ENCODE results near the gene KCND1.
"Not testable (repeated sequence)": the region's sequence is repeated elsewhere in the genome, so short reads cannot be mapped to it uniquely, and the experiment has no call there.

KCND1 gene

DNA sequence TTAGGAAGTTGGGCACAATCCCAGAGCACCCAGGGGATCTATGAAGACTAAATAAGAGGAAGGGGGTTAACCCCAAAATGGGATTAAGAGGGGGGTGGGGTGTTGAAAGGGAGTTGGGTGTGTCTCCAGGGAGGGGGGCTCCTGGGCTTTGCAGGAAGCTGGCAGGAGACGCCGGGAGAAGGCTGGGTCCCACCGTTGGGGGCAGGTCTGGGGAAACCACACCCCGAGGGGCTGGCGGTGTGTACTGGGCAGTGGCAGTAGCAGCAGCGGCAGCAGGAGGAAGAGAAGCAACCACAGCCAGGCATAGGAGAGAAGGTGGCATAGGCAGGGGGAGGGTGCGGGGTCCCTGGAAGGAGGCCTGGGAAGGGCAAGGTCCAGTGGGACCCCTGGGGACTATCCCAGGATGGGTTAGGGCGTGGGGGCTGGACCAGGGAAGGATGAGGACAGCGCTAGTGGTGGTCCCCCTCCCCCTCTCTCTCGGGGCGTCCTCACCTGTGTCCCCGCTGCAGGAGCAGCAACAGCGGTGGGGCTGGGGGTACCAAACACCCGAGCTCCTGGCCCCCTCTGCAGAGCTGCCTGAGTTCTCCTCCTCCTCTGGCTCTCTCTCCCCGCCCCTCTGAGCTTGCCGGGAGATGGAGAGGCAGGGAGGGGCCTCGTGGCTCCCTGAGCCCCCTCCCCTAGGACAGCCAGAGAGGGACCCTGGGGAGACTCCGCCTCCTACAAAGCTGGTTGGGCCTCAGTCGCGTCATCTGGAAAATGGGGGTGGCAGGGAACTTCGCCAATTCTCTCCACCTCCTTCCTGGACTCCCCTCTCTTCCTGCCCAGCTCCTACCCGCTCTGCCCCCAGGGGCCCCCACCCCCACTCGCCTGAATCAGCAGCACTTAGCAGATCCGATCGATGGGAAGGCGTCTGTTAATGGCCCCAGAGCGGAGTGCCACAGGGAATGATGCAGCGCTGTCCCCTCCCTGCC, at the start of gene KCND1:
Gene KCND1, minus strand, starts transcription at position 596 of the 971 bp plus-strand sequence. CDS start 1,573 bp downstream, outside the sequence.
- no peak for DNase-seq

DNA sequence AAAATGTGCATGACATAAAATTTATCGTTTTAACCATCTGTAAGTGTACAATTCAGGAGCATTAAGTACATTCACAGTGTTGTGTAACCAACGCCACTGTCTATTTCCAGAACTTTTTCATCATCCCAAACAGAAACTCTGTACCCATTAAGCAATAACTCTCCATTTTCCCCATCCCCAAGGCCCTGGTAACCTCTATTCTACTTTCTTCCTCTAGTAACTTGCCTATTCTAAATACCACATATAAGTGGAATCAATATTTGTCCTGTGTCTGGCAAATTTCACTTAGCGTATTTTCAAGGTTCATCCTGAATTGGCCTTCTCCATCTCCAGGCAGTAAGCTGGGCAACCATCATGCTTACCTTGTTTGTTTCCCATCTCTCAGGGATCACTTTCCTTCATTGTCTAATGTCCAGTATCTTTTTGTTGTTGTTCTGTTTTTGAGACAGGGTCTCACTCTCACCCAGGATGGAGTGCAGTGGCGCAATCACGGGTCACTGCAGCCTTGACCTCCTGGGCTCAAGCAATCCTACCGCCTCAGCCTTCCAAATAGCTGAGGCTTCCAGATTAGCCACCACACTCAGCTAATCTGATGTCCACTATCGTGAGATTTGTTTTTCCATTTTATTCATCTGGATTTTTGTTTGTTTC, 48.1 kb upstream of the KCND1 start:
- no peak for DNase-seq

DNA sequence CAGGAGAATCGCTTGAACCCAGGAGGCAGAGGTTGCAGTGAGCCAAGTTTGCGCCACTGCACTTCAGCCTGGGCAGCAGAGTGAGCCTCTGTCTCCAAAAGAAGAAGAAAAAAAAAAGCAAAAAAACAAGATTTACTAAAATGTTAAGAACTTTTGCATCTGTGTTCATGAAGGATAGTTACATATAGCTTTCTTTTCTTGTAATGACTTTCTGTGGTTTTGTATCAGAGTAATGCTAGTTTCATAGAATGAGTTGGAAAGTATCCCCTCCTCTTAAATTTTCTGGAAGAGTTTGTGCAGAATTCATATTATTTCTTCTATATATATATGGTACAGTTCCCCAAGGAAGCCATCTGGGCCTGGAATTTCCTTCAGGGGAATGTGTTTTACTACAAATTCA, 47.4 kb upstream of the KCND1 start:
- DNase-seq: no peak

DNA sequence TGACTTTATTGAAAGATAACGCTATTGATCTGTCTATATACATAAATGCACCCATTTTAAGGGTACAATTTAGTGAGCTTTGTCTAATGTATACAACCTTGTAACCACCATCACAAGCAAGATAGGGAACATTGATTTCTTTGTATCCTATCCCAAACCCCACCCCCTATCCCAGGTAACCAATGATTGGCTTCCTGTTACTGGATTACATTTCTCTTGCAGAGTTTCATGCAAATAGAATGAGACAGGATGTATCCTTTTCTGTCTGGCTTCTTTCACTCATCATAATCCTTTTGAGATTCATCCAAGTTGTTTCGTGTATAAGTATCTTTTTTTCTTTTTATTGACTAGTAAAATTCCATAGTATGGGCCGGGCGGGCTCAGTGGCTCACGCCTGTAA, 32.1 kb upstream of the KCND1 start:
- no peak for DNase-seq

DNA sequence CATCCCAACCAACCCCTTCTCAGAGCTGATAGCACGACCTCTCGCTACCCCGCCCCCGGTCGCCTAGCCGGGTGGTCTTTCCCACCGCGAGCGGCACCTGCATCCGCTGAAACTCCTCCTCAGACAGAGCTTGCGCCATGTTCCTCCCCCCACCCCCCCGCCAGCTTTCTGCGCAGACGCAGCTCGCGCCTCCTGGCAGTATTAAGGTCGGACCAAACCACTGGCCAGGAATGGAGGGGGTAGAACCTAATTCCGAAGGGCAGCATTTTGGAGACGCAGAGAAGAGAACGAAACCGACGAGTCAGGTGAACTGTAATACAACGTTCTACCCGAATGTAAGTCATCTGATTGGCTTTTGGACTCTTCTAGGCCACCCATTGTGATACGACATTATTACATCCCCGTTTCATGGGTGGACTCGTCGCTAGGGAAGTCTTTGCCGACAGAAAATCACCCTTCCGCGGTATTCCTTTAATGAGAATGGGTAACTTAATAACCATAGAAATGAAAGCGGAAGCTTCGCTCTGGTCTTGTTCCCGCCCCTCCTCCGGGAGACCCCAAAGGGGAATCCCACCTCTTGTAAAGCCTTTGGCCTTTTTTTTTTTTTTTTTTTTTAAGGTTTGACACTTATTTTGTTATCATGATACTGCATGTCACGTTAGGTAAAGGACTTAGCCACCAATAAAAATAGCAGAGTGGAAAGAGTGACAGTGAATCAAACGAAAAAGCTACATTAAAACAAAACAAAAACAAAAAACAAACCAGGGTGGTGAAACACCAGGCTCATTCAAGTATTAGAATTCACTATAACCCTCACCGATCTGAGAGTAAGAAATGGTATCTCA, 30.7 kb upstream of the KCND1 start, which contains the start of gene GRIPAP1:
Gene GRIPAP1, minus strand, starts transcription at position 174 of the 845 bp plus-strand sequence. Its CDS starts 35 bp downstream, at position 139.
- peak; percentile 90 for DNase-seq

DNA sequence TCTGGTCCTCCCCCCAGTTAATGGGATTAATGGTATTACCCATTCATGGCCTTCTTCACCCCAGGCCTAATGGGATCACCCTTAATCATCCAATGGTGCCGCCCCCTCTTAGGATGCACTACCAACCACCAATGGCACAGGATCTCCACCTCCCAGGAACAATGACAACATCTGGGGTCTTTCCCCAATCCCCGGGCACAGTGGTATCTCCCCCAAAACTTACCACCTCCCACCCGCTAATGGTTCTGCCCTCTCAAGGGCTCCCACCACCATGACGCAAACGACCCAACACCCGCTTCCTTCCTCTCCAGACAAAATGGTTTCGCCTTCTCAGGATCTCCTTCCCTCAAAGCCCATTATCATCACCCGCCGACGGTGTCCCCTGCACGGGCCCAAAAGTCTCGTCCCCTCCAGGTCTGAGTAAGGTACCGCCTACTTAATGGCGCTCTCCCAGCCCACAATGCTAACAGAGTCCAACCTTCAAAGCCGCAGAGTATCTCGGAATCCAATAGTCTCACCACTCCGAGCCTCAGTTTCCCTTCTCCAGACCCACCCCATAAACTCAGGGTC, 30.0 kb upstream of the KCND1 start:
- DNase-seq: peak; percentile 20

- DNase-seq: no peak
These were observed 29.0 kb upstream of the KCND1 start for GRCh38 chrX:49000636-49001035.

- DNase-seq: no peak
These were observed 27.4 kb upstream of the KCND1 start for GRCh38 chrX:48999030-48999429.

DNA sequence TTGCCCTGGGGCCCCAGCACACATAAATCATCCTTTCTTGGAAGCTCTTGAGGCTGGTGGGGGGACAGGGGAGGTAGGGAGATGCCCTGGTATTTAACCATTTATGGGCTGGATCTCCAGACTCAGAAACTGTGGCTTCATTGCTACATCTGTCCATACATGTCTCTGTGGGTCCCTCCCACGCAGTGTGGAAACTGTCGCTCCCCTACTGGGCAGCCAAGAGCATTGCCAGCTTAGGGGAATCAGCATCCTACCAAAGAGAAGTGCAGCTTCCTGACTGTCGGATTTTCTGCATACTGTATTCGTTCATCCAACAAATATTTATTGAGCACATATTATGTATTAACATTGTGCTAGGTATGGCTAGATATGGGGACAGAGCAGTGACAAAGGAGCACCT, 26.7 kb upstream of the KCND1 start:
- DNase-seq: no peak

DNA sequence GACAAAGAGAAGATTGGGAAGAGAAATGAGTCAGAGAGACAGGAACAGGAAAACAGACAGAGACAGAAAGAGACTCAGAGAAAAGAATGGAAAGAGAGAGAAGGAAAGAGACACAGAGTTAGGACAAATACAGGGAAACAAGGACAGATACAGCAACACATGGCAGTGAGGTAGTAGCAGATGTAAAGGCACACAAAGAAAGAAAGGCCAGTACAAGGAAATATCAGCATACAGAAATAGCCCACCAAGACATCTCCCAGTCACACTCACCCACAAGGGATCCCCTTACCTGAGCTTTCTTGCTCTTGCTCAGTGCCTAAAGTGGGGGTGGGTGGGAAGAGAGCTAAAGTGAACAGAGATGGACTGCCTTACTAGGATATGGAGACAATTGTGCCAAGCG, 26.2 kb upstream of the KCND1 start:
- DNase-seq: no peak

- DNase-seq: no peak
These were observed 25.8 kb upstream of the KCND1 start for GRCh38 chrX:48997455-48997854.

GRCh38 chrX:48996969-48997368, 25.3 kb upstream of the KCND1 start:
- DNase-seq: no peak

GRCh38 chrX:48992341-48992740, 20.7 kb upstream of the KCND1 start:
- no peak for DNase-seq

DNA sequence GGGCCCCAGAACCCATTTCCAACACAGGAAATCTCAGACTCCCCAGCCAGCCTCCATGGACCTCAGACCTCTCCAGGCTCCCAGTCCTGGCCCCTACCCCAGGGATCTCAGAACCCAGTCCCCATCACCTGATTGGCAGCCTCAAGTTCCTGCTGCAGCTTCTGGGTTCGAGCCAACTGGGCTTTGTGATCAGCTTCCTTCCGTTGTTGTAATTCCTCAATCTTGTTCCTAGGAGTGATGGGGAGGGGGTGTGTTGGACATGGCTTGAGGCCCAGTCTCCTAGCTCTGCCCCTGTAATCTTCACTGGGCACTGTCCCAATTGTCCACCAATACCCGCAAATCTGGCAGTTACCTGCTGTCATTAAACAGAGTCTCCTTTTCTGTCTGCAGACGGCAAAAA, 17.8 kb upstream of the KCND1 start:
- DNase-seq: no peak

DNA sequence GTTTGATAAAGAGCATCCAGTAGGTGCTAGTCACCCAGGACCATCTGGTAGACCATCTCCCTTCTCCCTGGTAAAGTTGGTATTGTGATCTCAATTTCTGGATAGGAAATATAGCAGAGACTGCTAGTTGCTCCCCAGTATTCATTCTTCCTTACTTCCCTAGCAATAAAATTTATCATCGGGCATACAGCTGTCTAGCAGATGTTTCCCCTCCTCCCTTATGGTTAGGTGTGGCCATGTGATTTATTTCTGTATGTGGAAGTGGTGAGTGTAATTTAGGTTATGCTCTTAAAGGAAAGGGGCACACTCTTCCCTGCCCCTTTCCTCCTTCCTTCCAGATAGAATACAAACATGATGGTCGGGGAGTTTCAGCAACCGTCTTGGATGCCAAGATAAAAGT, 12.3 kb upstream of the KCND1 start:
- DNase-seq: no peak

DNA sequence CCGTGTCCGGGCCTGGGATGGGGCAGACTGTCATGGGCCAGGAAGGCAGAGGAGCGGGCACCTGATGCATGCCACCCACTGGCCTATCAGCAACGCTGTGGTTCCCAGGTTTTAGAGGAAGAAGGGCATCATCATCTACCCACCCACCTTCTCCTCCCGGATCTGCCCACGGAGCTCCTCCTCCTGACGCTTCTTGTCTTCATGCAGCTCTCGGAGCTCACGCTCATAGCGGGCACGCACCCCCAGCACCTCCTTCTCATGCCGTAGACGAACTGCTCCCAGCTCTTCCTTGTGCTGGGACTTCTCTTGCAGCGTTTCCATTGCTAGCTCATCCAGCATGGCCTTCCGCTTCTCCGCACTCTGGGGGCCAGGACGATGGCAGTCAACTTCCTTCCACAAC, 11.4 kb upstream of the KCND1 start:
- no peak for DNase-seq

- DNase-seq: no peak
These were observed 9.5 kb upstream of the KCND1 start for GRCh38 chrX:48981178-48981577.

DNA sequence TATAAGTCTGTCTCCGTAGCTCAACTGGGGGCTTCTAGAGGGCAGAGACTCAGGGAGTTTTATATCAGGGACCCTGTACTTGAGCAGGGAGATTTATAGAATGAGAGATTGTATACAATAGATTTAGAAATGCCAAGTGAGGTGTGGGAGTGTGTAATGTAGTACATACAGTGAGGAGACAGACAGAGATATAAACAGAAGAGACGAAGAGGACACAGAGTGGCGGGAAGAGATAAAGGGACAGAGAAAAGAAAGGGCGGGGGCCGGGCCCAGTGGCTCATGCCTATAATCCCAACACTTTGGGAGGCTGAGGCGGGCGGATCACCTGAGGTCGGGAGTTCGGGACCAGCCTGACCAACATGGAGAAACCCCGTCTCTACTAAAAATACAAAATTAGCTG, 8.7 kb upstream of the KCND1 start:
- DNase-seq: not testable (repeated sequence)

GRCh38 chrX:48978226-48978625, 6.6 kb upstream of the KCND1 start:
- no peak for DNase-seq

DNA sequence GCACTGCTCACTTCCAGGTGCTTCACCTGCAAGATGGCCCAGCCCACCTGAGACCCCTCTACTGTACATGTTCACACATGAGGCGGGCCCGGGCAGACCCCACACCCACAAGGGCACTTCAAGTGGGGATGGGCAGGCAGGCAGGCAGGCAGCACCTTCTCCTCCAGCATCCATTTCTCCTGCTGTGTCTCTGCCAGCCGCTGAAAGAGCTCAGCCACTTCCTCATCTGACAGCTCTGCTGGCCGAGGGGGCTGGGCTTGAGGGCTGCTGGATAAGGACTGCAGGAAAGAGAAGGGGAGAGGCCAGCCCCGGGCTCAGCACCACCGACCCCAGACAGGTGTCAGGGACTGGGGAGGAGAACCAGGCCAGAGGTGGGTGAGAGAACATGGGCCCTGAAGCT, 4.4 kb upstream of the KCND1 start:
- no peak for DNase-seq

DNA sequence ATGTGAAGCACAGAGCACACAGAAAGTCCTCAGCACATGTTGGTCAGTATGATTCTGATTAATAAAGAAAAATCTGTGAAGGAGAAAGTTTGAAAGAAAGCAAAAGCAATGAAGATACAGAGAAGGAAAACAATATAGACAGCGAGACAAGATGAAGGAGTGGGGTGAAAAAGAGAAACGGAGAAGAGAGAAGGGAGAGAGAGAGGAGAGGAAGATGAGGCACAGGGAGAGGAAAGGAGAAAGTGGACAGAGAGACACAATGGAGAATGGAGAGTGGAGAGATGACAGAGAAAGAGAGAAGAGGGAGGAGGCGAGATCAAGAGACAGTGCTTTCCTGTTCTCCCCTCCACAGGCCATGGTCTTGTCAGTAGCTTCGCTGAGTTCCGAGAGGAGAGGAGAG, 3.9 kb upstream of the KCND1 start:
- no peak for DNase-seq

GRCh38 chrX:48975041-48975440, 3.4 kb upstream of the KCND1 start:
- DNase-seq: no peak

DNA sequence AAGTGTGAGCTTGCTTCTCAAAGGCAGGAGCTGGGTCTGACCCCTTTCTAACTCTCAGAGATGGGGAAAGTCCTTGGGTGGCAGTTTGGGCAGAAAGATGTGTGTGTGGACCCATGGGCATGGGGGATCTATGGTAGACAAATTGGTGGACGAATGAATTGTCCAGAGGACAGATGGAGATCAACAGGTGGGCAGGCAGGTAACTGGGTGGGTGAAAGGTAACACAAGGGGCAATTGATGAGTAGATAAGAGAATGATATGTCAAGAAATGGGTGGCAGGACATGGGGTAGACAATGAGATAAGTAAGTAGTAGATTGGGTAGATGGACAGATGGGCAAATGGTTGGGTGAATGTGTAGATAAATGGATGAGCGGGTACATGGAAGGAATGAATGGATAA, 2.9 kb upstream of the KCND1 start:
- DNase-seq: no peak
